Stomach (tissue), 9 donors: Measurements from ENCODE around the gene ICAM2. TPM values are rescaled to one million over a fixed set of nuclear protein-coding genes. Genes with fewer than 3 reads are reported as not detected.

ENCODE experiments used
- DNase-seq, 2 donors: peaks; one replicate each; pipeline versions ENCODE4 v3.0.0 to v3.0.0-alpha.2; 2013 to 2019
- H3K27ac ChIP-seq, 5 donors: fragments of 200-600 bp in 4 of 5; sonication (generic) in 4 of 5; one replicate each; pipeline ENCODE4 v1.5.1; 2013 to 2019; ENCODE audit warnings: mild to moderate bottlenecking in 1 of 5, moderate library complexity in 1 of 5
- H3K27me3 ChIP-seq, 3 donors: fragments of 200-600 bp; sonication (generic); one replicate each; pipeline ENCODE4 v1.5.1; 2017 to 2019; ENCODE audit warnings: mixed run types in 1 of 3
- H3K36me3 ChIP-seq, 4 donors: fragments of 200-600 bp; sonication (generic); 1 replicate in 3 of 4; 2 replicates in 1 of 4; pipeline ENCODE4 v1.5.1; 2016 to 2019
- H3K4me1 ChIP-seq, 4 donors: fragments of 200-600 bp; sonication (generic); one replicate each; pipeline ENCODE4 v1.5.1; 2016 to 2019
- H3K4me3 ChIP-seq, 4 donors: fragments of 200-600 bp; sonication (generic) in 3 of 4; one replicate each; pipeline ENCODE4 v1.5.1; 2016 to 2019; ENCODE audit warnings: mild to moderate bottlenecking in 1 of 4
- H3K9me3 ChIP-seq, 4 donors: fragments of 200-600 bp; sonication (generic); one replicate each; pipeline ENCODE4 v1.5.1; 2016 to 2019
- CTCF ChIP-seq, 7 experiments: fragments of 450-650 bp in 4 of 7; fragments of 200-600 bp in 3 of 7; sonication (generic) in 3 of 7; IDR thresholded peaks; one replicate each; pipeline ENCODE4 v1.5.1; 2016 to 2019; ENCODE audit warnings: antibody characterized with exemption in 7 of 7, control low read depth in 2 of 7, mild to moderate bottlenecking in 1 of 7
- EP300 ChIP-seq: sonication (generic); formaldehyde crosslinking; IDR thresholded peaks from one replicate; pipeline ENCODE4 v1.6.1; 2017; ENCODE audit warnings: antibody characterized with exemption
- POLR2A ChIP-seq, 4 donors: fragments of 450-650 bp; IDR thresholded peaks; one replicate each; pipeline ENCODE4 v1.6.1; 2016; ENCODE audit warnings: antibody characterized with exemption in 4 of 4, control low read depth in 2 of 4, mild to moderate bottlenecking in 1 of 4, moderate library complexity in 1 of 4
- POLR2AphosphoS5 ChIP-seq, 3 donors: sonication (generic); formaldehyde crosslinking; IDR thresholded peaks; one replicate each; pipeline ENCODE4 v1.6.1; 2016; ENCODE audit warnings: antibody characterized with exemption in 3 of 3
- WGBS, 5 donors: extraction: QIAGEN DNeasy Blood & Tissue Kit in 3 of 5; methylation state at CpG; one replicate each; pipeline versions ENCODE4 v1.1.5 to v1.1.7; 2013 to 2018; 5-methylcytosine and 5-hydroxymethylcytosine counted together
- intact Hi-C: fragments of 100-400 bp; cut with DNase I; formaldehyde crosslinking; loops from one replicate; pipeline ENCODE4 v1.15.1; 2023; ENCODE audit warnings: low total_unique reads
- polyA plus RNA-seq, 3 donors: library from polyadenylated mRNA; stranded (reverse); fragments of 200-250 nt; gene quantifications; one replicate each; pipeline ENCODE4 v1.2.3, GENCODE V29; 2013
- total RNA-seq, 5 donors: library from RNA; depleted of rRNA; stranded (reverse); fragments of >200 nt; gene quantifications; one replicate each; pipeline versions ENCODE4 v1.1.0 to v1.2.3, GENCODE V29; 2014 to 2016
- donor health status: healthy with polysubstance abuse.
- donor health status: Bipolar disorder and iron deficiency.
- donor health status: healthy.

Gene ICAM2
- total and polyA plus RNA-seq, 8 donors = 4.7 to 25.3 (median 10.7) TPM; not detected in 2

- TF ChIP-seq POLR2AphosphoS5 (IDR thresholded peaks at IDR 0.05) (no peak), EP300 (no peak), POLR2A (IDR thresholded peaks at IDR 0.05) (no peak), CTCF (IDR thresholded peaks at IDR 0.05) (no peak)
- Histone ChIP-seq H3K27ac (peak overlapping the region in 4 of 5 donors; percentile 5 to 42 (median 31)), H3K4me1 (peaks cover 16 to 27% (median 21%) of the 10 kb centered on the region in 4 donors), H3K36me3 (peaks cover 0 to 3% (median under 1%) of the 10 kb centered on the region in 4 donors), H3K4me3 (peak overlapping the region; percentile 50 to 68 (median 60)), H3K9me3 (no peaks in the 10 kb centered on the region), H3K27me3 (peaks cover 0 to 59% (median 19%) of the 10 kb centered on the region in 3 donors)
- intact Hi-C loops = no loop called here
- WGBS, 5 donors = 13 to 17% (median 17%) methylated on average over 19 of the region's 19 CpGs
- peak in 1 of 2 donors; percentile 74 for DNase-seq
Measured at GRCh38 chr17:63997341-63998048, 22.9 kb downstream of the ICAM2 start.

- Histone ChIP-seq H3K27me3 (peaks cover 0 to 62% (median 23%) of the 10 kb centered on the region in 3 donors), H3K27ac (peak overlapping the region in 1 of 5 donors; percentile 42), H3K4me3 (no peak overlapping the region), H3K36me3 (no peaks in the 10 kb centered on the region), H3K4me1 (peaks cover 16 to 25% (median 21%) of the 10 kb centered on the region in 4 donors), H3K9me3 (no peaks in the 10 kb centered on the region)
- WGBS, 5 donors = 93 to 96% (median 94%) methylated on average over 11 of the region's 11 CpGs
- TF ChIP-seq POLR2AphosphoS5 (IDR thresholded peaks at IDR 0.05) (no peak), POLR2A (IDR thresholded peaks at IDR 0.05) (no peak), EP300 (no peak), CTCF (IDR thresholded peaks at IDR 0.05) (no peak)
- intact Hi-C loops = no loop called here
- no peak for DNase-seq
Measured at GRCh38 chr17:63996430-63997182, 23.8 kb downstream of the ICAM2 start.

- TF ChIP-seq POLR2A (IDR thresholded peaks at IDR 0.05) = no peak
- TF ChIP-seq CTCF (IDR thresholded peaks at IDR 0.05) = no peak
- TF ChIP-seq POLR2AphosphoS5 (IDR thresholded peaks at IDR 0.05) = no peak
- no peak for TF ChIP-seq EP300
- WGBS, 5 donors = 83 to 93% (median 87%) methylated on average over 5 of the region's 5 CpGs
- Histone ChIP-seq H3K4me1 (peaks cover 16 to 25% (median 20%) of the 10 kb centered on the region in 4 donors), H3K27ac (no peak overlapping the region), H3K36me3 (no peaks in the 10 kb centered on the region), H3K27me3 (peaks cover 0 to 62% (median 28%) of the 10 kb centered on the region in 3 donors), H3K9me3 (no peaks in the 10 kb centered on the region), H3K4me3 (no peak overlapping the region)
- intact Hi-C loops = no loop called here
- no peak for DNase-seq
Measured at GRCh38 chr17:63995626-63996025, 24.8 kb downstream of the ICAM2 start.

GRCh38 chr17:63993368-63993985, 27.0 kb downstream of the ICAM2 start:
- Histone ChIP-seq H3K27me3 (peaks cover 0 to 67% (median 25%) of the 10 kb centered on the region in 3 donors), H3K36me3 (no peaks in the 10 kb centered on the region), H3K9me3 (no peaks in the 10 kb centered on the region), H3K4me1 (peaks cover 17 to 29% (median 19%) of the 10 kb centered on the region in 4 donors), H3K4me3 (no peak overlapping the region), H3K27ac (no peak overlapping the region)
- no peak for DNase-seq
- TF ChIP-seq POLR2AphosphoS5 (IDR thresholded peaks at IDR 0.05) = no peak
- no peak for TF ChIP-seq EP300
- no peak for TF ChIP-seq CTCF (IDR thresholded peaks at IDR 0.05)
- TF ChIP-seq POLR2A (IDR thresholded peaks at IDR 0.05) = no peak
- intact Hi-C loops = no loop called here
- 65 to 83% (median 76%) methylated on average over 3 of the region's 3 CpGs for WGBS, 5 donors
